ENCODE data around the gene BBLN.
"Not testable (repeated sequence)": the region's sequence is repeated elsewhere in the genome, so short reads cannot be mapped to it uniquely, and the experiment has no call there.

Gene BBLN

DNA sequence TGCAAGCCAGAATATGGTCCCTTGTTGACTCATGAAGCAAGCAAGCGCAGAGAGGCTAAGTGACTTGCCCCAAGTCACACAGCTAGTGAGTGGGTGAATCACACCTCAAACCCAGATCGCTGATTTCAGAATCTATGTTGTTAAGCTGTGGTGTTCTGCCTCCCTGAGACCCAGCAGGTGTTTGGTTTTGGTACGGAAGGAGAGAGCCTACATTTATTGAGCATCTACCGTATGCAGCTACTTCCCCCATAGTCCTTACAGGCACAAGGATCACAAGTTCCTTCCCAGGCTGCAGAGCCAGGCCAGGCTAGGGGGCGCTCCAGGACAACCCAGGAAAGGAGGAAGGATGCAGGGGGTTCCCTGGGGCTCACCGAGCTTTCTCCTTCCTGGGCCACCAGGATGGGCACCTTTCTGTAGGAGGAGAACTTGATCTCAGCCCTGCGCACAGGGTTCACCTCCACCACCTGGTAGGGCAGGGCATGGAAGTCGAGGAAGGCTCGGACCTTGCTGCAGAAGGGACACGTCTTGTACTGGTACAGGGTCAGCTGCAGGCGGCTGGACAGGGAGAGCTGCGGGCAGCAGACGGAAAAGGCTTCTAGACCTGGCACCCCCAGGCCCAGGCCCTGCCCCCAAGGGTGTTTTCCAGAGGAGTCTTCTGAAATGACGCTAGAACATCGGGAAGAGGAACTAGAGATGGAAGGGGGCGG lies 35.0 kb upstream of the BBLN start:
- peak; percentile 59 to 79 for DNase-seq

DNA sequence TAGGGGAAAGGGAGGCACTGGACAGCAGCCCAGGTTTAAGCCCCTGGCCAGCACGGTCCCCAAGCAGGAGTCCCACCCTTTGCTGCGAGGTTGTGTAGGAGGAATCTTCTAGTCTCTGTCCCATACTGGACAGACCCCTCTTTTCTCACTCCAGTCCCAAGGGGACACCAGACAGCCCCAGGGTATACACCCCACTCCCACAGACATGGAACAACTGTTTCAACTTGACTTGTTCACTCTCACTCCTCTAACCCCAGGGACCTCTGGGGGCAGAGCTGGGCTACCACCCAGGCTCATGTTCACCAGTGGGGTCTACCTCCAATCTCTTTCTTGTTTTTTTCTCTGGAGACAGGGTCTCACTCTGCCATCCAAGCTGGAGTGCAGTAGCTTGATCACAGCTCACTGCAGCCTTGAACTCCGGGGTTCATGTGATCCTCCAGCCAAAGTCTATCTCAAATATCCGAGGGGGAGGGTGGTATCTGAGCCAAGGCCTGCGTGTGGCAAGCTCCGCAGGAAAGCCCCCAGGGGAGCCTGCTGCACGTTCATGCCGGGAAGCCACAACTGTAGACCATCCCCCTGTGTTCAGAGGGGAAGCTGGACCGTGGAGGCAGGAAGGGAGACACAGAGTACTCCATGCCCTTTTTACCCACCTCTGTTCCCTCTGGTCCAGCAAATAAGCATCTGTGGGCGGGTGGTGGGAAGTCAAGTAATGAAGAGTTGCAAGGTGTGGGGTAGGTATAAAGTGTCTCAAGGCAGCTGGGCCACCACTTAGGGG lies 34.3 kb upstream of the BBLN start:
- DNase-seq: no peak

DNA sequence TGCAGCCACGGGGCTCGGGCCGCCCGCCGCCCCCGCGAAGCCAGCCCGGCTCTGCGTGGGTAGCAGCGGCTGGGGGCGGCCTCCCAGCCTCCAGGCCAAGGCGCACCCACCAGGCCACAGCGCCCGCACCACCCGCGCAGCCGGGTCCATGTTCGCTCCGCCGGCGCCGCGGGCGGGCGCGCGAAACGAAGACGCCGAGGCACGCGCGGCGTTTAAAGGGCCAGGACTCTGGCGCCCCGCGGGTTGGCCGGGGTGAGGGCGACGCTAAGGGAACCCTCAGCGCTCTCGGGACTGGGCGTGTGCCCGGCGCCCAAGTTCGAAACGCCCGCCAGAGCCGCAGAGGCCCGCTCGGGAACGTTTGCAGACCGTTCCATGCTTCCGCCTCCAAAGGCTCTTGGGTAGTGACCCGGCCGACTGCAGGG lies 32.5 kb upstream of the BBLN start, which contains the start of gene PTGES2:
TSS of gene PTGES2 (minus strand) at position 162 of the 422 bp plus-strand sequence. CDS start at position 150, 12 bp downstream.
- DNase-seq: peak; percentile 75 to 86

DNA sequence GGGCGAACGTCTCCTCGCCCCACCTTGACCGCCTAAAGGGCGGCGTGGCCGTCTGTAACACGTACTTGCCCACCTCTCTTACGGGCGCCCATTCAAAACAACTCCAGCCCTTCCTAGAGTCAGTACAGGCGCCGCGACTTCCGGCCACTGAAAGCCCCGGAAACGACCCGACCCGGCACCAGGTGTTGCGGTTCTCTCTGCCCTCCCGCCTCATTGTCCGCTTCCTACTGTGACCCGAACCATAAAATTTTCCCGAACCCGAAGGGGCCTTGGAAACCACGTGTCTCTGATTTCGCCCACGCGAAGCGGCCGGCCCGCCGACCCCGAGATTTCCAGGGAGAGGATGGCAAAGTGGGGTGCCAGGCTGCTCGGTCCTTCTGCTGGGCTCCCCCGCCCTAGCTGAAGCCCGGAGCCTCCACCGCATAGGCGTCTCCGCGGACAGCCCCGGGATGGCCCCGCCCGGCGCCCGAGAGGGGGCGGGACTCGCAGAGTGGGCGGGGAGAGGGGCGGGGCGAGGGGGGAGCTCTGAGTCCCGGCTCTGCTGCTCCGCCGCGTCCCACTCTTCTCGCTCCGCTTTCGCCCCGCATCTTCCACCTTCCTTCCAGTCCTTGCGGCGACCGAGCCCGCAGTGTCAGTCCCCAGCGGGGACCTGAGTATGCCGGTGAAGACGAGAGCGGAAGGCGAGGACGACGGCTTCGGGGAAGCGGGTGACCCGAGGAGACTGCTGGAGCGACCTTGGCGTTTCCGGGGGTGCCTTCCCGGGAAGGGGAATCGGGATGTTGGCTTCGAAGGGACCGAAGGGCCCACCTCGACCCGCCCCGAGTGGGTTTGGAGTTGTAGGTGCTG lies 31.9 kb upstream of the BBLN start:
- peak; percentile 90 to 91 for DNase-seq

DNA sequence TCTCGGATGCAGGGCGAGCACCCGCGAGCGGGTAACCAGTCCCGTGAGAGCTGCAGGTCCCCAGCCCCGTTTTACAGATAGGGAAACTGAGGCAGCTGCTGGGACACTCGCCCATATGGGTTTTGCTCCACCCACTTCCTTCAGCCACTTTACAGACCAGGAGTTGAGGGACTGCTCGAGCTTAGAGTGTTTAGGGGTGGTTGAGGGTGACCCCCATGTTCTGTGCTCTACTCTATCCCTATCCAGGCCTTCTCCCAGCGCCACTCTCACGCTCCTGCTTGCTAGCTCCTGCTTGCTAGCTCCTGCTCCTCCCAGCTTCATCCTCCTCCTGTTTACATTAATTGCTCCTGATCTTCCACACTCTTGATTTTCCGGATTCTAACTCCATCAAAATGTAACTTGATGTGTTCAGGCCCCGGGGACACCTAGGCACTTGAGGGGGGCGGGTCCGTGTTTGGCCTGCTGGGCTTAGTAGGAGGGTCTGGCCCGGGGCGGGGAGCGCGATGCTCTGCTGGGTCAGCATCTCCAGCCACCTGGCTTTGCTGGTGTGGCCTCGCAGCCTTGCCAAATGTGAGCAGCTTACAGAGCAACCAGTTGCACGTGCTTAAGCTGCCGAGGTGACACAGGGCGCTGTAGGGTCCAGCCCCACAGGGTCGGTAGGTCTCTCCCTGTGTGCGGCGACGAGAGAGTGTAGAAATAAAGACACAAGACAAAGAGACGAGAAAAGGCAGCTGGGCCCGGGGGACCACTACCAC lies 31.1 kb upstream of the BBLN start:
- DNase-seq: no peak

DNA sequence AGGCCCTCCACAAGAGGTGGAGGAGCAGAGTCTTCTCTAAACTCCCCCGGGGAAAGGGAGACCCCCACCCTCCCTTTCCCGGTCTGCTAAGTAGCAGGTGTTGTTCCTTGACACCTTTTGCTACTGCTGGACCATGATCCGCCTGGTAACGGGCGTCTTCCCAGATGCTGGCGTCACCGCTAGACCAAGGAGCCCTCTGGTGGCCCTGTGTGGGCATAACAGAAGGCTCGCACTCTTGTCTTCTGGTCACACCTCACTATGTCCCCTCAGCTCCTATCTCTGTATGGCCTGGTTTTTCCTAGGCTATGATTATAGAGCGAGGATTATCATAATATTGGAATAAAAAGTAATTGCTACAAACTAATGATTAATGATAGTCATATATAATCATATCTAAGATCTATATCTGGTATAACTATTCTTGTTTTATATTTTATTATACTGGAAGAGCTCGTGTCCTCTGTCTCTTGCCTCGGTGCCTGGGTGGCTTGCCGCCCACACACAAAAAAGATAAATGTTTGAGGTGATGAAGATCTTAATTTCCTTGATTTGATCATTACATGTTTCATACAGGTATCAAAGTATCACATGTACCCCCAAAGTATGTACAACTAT lies 30.0 kb upstream of the BBLN start:
- not testable (repeated sequence) for DNase-seq

DNA sequence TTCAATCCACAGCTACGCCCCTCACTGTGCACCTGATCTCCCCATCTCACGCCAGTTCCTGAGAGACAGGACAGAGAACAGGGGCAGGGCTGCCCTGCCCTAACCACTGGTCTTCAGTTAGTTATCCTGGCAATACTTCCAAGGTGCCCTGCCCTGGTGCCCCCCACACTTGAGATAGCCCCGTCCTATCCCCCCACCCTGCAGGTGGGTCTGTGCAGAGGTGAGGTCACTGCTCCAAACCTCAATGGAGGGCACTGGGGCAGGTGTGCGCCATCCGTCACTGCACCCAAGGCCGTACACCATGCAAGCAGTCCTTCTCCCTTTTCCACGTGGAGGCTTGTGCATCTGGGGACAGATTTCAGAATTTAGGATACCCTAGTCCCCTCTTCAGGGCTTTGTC lies 29.4 kb upstream of the BBLN start:
- not testable (repeated sequence) for DNase-seq

DNA sequence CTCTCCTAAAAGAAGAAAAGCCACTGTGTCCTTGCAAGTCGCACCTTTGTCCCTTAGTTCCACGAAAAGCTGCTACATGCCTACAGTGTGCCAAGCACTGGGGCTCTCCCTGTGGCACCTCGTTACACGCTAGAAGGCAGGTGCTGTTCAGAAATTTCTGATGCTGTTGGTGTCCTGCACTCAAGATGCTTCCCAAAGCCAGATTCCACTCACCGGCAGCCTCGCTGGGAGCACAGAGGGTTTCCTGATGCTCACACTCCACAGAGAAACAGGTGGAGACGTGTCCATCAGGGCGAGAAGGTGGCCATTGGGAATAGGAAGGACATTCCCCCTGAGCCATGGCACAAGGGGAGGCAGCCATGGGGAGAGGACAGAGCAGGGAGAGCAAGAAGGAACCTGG lies 28.7 kb upstream of the BBLN start:
- not testable (repeated sequence) for DNase-seq

DNA sequence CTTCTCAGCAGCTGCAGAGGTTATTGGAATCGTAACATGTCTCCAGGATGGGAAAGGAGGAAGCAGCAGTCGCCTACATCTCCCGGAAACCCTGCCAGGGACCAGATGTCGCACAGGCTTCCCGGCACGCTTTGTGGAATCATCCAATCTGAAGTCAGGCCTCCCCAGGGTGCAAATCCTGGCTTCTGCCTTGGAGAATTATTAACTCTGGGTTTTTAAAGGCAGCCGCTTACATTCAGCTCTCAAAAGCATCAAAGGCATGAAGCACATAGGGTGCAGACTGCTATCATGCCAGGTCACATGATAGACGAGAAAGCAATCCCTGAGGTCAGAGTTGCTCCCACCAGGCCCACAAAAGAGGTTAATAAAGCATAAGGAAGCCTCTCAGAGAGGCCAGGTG lies 27.9 kb upstream of the BBLN start:
- peak; percentile 27 to 79 for DNase-seq

DNA sequence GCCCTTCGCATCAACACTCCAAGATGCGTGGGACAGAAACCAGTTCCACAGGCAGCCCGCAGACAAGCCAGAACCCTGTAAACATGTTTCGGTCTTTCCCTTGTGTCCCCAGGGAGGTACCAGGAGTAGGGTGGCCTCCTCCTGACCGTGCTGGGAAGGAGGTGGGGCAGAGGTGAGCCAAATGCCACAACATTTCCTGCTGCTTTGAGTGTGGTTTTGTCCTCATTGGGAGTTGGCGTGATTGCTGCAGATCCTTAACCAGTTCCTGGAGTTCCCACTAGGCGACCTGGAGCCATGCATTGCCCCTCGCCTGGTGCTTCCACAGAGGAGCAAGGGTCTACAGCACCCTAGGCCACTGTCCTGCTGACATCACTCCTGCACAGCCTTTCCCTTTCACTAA lies 24.5 kb upstream of the BBLN start:
- DNase-seq: peak in 1 of 2 experiments; percentile 46

DNA sequence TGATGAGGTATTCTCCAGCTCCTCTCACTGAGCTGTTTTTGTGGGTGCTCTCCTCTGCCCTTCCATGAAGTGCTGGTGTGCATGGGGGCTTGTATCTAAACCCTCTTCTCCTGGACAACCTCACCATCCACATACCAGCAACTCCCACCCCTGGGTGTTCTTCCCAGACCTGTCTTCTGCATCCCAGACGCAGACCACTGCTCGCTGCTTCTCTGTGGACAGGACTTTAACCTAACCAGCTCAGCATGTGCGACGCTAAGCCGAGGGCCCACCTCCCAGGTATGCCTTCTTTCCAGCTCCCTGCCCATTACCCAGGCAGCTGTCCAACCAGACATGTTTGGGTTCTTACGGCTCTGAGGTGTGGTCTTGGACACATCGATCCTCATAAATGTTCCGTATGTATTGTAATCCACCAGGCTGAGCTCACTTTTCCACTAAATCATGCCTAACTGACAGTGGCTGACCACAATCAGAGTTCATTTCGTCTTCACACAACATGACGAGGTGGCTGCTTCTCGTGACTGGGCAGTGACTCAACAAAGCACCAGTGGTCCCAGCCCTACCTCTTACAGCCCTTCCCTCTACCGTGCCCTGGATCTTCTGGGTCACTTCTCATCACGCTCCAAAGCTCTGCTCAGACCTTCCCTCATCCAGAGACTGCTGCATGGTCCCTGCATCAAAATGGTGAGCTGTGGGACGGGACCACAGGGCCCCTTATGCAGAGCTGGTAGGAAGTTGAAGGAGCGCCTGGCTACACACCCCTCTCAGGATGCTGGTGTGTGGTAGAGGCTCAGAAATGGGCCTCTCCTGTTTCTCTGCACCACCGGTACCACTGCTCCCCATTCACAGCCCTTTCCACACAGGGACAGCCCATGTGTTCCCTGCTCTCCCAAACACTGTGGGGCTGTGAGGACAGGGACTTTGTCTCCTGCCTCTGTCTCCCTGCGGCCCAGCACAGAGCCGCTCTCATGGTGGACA lies 23.0 kb upstream of the BBLN start:
- no peak for DNase-seq

DNA sequence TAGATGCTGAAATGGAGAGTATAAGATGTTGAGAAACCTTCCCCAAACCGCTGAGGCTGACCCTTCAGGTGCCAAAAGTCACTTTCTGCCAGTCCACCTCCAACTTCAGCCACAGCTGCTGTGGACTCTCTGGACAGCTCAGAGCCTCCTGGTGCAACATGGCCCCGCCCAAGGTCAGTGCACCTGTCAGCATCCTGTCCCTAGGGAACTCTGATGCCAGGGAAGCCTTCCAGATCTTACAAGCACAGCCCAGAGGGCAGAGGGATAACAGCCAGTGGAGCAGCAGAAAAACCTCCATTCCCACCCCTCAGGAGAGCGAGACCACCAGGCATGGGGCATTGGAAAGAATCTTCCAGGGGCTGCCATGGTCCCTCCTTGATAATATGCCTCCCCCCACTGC lies 22.1 kb upstream of the BBLN start:
- DNase-seq: peak in 1 of 2 experiments; percentile 21

DNA sequence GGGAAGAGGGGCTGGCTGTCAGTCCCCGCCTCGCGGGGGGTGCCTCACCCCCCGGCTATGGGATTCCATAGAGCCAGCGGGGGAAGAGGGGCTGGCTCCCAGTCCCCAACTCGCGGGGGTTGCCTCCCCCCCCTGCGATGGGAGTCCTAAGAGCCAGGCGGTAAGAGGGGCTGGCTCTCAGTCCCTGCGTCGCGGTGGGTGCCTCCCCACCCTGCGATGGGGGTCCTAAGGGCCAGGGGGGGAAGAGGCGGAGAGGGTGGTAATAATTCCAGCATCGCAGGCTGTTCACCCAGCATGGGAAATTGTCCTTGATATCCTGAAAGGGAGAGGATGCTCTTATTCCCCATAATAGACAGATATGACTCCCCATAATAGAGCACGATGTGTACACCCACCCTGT lies 20.4 kb upstream of the BBLN start:
- DNase-seq: no peak

DNA sequence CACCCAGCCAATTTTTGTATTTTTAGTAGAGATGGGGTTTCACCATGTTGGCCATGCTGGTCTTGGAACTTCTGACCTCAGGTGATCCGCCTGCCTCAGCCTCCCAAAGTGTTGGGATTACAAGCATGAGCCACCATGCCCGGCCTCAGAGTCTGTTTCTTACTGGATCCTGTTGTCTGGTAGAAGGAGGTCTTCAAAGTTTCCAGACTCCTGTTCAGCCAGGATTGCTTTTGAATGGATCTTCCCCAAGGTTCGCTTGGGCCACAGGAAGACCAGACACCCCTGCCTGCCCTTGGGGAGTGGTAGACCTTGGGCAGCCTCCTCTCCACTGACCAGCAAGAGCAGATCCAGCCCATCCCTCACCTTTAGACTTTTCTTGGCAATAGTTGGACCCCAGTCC lies 18.5 kb upstream of the BBLN start:
- no peak for DNase-seq

DNA sequence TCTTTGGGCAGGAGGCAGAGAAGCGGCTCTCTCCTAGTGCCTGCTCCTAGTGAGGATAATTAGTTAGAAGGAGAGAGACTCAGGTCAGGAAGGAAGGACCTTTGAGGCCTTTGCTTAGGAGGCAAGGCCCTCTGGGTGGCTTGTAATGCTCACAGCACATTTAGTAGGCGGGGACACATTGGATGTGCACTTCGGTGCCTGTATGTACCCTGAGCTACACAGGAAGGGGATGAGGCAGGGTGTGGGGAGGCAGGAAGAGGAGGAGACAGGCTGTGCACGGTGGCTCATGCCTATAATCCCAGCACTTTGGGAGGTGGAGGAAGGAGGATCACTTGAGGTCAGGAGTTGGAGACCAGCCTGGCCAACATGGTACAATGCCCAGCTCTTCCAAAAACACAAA lies 18.0 kb upstream of the BBLN start:
- no peak for DNase-seq

DNA sequence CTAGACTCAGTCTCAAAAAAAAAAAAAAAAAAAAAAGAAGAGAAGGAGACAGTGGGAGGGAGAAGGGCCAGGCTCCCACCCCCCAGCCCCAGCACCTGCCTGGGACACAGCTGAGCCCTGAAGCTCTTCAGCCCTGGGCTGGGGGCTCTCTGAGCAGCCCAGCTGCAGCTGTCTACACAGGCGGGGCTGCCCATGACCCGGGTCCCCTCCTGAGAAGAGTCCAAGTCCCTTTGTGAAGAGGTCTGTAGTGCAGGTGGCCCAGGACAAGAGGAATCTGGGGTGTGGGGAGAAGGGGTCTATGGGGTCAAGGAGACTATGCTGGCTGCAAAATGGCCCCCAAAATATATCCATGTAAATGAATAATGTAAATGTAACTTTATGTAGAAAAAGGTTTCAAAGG lies 17.5 kb upstream of the BBLN start:
- no peak for DNase-seq

DNA sequence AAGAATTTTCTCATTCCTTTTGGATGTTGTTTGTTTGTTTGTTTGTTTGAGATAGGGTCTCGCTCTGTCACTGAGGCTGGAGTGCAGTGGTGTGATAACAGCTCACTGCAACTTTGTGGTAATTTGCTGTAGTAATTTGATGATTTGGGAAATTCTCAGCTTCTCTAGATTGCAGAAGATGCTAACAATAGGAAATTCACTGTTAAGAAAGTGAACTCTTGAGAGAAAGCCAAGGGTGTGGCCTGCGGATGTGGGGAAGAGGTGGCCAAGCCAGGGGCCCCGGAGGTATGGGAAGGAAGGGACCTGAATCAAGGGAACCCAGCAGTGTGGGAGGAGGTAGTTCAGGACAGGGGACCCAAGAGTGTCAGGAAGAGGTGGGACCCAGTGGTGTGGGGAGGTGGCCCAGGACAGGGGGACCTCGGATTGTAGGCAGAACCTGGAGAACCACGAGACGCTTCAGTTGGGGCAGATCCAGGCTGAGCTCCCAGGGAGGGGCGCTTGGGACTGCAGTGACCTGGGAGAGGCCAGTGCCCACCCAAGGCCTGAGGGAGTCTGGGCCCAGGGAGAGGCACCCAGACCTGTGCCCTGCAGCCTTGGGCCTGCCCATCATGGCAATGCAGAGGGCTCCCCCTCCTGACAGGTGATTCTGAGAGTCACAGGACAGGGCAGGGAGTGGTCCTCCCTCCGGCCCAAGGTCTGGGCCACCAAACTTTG lies 16.4 kb upstream of the BBLN start:
- no peak for DNase-seq

DNA sequence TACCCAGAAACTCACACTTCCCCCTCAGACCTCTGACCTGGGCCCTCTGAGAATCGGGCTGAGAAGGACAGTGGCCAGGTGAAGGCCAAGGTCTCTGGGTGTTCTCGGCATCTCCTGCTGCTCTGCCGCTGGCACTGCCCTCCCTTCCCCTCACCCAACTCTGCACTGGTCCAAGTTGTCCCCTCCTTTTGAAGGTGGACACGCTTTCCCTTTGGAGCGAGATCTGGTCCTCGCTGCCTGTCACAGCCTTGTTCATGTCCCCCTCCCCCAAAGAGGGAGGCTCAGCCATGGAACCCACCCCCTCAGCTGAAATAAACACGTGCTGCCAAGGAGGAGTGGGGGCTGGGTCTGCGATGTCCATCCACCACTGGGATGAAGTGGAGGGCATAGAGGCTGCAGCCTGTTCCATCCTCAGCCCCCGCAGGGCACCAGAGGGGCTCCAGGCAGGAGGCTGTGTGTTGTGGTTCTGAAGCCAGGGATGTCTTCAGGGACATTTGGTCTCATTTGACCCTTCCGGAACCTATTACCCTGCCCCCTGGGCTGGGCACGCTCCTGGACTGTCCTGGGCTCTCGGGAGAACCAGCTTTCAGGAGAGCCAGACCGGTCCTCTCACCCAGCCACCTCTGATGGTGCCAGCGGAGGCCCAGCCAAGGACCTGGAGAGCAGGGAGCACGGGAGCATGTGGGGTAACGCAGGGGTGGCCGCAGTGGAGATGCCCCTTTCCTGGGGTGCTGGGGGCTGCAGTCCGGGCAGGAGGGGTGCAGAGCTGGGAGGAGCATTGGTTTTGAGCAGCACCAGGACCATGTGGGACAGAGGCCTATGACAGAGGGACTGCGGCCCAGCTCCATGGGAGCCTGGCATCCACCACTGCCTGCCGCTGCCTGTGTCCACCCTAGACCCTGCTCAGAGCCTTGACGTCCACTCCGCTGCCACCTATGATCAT lies 15.6 kb upstream of the BBLN start:
- no peak for DNase-seq

DNA sequence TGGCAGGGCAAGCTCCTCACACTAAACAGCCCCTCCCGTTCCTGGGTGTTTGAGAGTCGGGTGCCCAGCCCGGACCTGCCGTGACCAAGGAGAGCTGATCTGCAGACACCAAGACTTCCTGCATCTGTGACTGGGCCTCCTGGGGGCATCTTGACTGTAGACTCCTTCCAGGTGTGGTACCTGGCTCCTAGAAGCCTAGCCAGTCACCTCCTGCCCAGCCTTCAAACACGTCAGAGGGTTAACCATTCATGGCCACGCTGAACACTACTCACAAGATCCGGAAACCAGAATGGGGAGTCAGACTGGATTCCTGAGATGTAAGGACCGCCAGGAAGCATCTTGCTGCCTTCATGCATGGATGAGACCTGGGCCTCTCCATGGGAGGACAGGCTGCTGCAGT lies 14.5 kb upstream of the BBLN start:
- DNase-seq: no peak
